Panc1 (cell line): ENCODE results near the gene ARID5B.

Source experiments
- CTCF ChIP-seq: fragments of 450-650 bp; IDR thresholded peaks from 2 replicates; pipeline ENCODE4 v1.5.1; 2017; ENCODE audit warnings: mild to moderate bottlenecking
- POLR2AphosphoS5 ChIP-seq: IDR thresholded peaks from 2 replicates; pipeline ENCODE4 v1.6.1; 2012; ENCODE audit warnings: mild to moderate bottlenecking, low read depth, low read length, moderate library complexity
- REST ChIP-seq, 2 experiments: IDR thresholded peaks; 2 replicates each; pipeline ENCODE4 v1.6.1; 2011 to 2012; ENCODE audit warnings: low read depth in 2 of 2, control low read depth in 1 of 2, low read length in 1 of 2, mild to moderate bottlenecking in 1 of 2, moderate library complexity in 1 of 2; ENCODE audit not compliant: insufficient read depth in 1 of 2
- SIN3A ChIP-seq: IDR thresholded peaks from 2 replicates; pipeline ENCODE4 v1.6.1; 2012; ENCODE audit warnings: low read depth, mild to moderate bottlenecking, low read length, moderate library complexity, borderline replicate concordance; ENCODE audit not compliant: insufficient read depth

- TF ChIP-seq CTCF (no peak), POLR2AphosphoS5 (no peak), SIN3A (no peak), REST (IDR thresholded peaks at IDR 0.05; ENCODE audit: insufficient read depth in 1 of 2, low read depth in 2 of 2, low read length in 1 of 2) (no peak)
These were observed 86.5 kb downstream of the ARID5B start for GRCh38 chr10:61987951-61988379.
